GF-D8 (cell line): ENCODE data around the gene NF1.

Experiments
- DNase-seq: peaks from one replicate; lab custom pipeline; 2025; lab: John Stamatoyannopoulos, UW

Gene NF1

GRCh38 chr17:31411707-31412285 is 317.0 kb downstream of the NF1 start:
- no peak for DNase-seq

- no peak for DNase-seq
These were observed 317.7 kb downstream of the NF1 start for GRCh38 chr17:31412511-31412910.

GRCh38 chr17:31413081-31413799 is 318.5 kb downstream of the NF1 start:
- no peak for DNase-seq

DNA sequence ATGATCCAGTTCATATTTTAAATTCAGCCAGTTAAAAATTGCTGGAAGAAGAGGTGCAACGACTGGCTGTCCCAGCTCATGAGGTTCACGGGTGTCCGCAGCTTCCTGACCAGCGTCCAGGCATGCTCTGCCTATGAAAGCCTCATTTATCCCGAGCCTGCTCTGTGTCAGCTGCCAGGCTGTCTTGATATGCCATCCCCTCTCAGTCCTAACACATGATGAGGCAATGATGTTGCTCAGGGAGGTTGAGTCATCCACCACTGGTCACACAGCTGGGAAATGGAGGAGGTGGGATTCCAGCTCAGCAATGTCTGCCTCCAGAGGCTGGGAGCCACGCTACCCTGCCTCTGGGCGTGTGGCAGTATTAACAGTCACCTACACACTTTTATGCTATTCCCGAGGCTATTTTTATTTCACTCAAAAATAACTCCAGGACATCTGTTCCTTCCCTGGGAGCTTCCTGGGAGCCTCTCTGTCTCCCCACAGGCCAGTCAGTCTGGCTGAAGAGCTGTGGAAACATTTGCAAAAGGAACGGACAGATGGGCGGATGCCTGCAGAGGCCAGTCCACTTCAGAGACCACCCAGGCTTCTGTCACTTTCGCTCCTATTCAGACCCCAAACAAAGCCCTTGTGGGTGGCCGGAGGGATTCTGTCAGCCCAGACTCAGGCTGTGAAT is 319.2 kb downstream of the NF1 start:
- no peak for DNase-seq

GRCh38 chr17:31414550-31414918 is 319.8 kb downstream of the NF1 start:
- no peak for DNase-seq

DNA sequence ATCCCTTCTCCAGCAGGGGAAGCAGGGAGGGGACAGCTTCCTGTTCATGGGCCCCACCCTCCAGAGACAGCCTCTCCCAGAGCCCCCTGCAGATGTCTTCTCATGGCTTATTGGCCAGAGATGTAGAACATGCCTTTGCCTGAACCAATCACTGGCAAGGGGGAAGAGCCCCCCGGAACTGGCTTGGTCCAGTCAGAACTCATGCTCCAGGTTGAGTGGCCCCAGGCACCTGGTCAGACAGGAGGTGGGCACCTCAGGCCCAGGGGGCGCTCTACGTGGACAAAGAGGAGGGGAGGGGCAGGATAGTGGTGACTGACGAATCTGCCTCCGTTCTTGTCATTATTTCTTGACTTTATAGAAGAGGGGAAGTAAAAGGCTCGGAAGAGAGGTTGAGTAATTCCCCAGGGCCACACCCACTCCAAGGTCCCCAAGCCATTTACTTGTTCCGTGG is 320.3 kb downstream of the NF1 start:
- DNase-seq = peak; percentile 14

DNA sequence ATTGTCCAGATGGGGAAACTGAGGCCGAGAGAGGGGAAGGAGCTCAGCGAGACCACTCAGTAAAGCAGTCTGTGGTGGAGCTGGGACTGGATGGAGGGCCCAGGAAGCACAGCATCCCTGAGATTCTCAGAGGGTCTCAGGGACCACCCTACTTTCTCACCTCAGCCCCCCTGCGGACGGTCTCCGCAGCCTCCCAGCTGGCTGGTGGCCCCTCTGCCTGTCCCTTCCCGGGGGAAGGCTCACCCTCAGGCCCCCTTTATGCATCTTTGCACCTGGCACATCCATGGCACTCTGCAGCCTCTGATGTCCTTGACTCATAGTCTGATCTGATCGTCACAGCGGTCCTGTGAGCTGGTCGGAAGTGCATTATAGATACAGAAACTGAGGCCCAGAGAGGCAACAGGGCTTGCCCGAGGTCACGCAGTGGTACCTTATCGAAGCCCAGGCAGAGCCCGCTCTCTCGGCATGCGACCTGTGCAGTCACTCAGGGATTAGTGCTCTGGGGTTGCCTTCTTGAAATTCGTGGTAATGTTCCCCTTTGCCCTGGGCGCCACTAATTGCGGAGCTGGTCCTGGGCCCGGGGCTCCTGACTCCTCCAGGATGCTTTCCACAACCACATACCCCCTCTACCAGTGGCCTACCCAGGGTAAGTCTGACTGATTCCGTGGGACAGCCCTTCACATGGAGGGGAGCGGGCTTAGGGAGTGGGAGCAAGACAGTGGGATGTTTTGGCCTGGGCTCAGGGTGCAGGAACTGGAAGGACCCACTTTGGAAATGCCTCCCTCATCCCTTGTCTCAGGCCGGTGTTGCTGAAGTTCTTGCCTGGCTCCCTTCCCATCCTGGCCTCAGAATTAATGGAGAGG is 321.1 kb downstream of the NF1 start:
- DNase-seq = no peak

- DNase-seq = no peak
These were observed 321.7 kb downstream of the NF1 start for GRCh38 chr17:31416503-31416923.

GRCh38 chr17:31417051-31417792 is 322.4 kb downstream of the NF1 start:
- no peak for DNase-seq

- no peak for DNase-seq
These were observed 324.1 kb downstream of the NF1 start for GRCh38 chr17:31418773-31419350.

GRCh38 chr17:31422443-31422842 is 327.7 kb downstream of the NF1 start:
- no peak for DNase-seq

DNA sequence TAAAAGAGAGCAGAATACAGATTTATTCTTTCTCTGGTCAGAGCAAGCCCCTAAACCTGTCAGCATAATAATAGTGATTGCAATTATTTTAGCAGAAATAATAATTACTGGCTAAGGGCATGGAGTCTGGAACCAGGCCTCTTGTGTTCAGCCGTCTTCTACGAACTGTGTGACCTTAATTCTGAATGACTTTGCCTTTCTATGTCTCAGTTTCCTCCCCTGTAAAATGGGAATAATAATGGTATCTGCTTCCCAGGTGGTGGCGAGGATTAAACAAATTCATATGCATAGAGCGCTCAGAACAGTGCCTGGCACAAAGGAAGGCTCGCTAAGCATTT is 330.1 kb downstream of the NF1 start:
- DNase-seq = no peak

DNA sequence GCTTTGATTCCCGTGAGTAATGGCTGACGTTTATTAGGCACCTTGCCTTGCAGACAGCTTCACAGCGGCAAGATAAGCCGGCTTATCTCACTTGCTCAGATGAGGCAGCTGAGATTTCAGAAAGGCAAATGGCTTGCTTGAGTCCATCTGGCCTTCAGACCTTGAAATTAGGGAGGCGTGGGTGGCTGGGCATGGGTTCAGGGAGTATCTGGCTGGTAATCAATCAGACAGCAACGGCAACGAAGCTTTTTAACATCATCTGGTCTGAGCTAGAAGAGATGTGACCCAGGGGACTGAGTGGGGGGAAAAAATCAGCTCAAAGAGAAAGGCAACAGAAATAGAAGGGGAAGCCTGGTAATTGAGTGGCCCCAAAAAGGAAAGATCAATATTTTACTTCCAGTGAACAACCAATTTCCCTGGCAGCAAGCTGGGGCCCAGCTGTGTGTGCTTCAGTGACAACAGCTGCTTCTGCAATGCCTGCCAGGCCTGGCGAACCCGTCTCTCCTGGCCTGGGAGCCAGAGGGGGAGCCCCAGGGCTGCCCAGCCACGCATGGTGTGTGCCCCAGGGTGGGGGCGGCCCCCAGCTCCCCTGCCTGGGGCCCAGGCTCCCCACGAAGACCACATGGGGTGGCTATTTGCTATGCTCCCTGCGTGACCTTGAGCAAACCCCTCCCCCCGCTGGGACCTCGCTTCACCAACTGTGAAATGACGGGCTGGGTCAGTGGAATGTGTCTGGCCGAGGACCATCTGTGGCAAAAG is 330.7 kb downstream of the NF1 start:
- DNase-seq = no peak
